Measurements from ENCODE around the gene THBS1.

The THBS1 gene

GRCh38 chr15:39588531-39589192 lies 7.8 kb downstream of the THBS1 start:
- no peak for DNase-seq (ENCODE audit: low read depth in 1 of 2, low spot score in 1 of 2)

- no peak for DNase-seq (ENCODE audit: low read depth in 1 of 2, low spot score in 1 of 2)
These were observed 8.4 kb downstream of the THBS1 start for GRCh38 chr15:39589193-39589814.

DNA sequence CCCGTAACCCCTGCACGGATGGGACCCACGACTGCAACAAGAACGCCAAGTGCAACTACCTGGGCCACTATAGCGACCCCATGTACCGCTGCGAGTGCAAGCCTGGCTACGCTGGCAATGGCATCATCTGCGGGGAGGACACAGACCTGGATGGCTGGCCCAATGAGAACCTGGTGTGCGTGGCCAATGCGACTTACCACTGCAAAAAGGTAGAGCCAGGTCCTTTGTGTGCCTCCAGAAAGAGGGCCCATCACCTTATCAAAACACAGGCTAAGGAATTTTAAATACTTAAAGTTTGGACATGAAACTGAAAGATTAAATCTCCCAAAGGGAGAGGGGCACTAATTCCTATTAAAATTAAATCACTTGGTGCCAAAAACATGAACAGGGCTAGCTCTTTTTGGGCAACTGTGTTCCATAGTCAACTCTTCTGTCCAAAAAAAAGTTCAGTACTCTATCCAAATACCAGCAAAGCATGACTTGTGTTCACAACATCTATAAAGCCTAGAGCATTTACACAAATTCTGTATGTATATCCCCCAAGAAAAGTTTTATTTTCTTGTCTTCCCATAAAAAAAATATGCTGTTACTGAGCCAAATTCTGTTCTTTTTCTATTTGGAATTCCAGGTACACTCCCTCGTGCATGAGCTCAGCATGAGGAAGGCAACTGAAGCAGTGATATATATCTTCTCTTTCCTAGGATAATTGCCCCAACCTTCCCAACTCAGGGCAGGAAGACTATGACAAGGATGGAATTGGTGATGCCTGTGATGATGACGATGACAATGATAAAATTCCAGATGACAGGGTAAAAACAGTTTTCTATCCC lies 9.2 kb downstream of the THBS1 start:
- DNase-seq (ENCODE audit: low read depth in 1 of 2, low spot score in 1 of 2): no peak

DNA sequence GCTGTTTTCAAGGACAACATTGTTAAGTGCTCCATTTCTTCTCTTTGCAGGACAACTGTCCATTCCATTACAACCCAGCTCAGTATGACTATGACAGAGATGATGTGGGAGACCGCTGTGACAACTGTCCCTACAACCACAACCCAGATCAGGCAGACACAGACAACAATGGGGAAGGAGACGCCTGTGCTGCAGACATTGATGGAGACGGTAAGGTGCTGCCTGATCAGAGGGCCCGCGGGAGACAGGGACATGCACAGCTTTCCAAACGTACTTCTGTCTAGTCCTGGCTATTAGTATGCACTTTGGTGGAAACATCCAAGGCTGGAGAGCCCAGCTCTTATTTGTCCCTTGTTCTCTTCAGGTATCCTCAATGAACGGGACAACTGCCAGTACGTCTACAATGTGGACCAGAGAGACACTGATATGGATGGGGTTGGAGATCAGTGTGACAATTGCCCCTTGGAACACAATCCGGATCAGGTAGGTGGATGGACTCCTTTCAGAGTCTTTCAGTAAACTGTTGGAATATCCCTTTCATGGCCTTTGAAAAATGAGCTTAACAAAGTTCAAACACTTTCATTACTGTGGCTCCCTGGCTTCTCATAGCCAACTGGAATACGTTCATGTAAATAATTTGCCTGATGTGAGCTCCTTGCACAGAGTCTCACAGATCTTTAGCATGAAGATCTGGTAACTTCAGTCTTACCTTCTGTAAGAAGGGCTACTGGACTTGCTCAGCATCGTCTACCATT lies 10.4 kb downstream of the THBS1 start:
- no peak for DNase-seq (ENCODE audit: low read depth in 1 of 2, low spot score in 1 of 2)

DNA sequence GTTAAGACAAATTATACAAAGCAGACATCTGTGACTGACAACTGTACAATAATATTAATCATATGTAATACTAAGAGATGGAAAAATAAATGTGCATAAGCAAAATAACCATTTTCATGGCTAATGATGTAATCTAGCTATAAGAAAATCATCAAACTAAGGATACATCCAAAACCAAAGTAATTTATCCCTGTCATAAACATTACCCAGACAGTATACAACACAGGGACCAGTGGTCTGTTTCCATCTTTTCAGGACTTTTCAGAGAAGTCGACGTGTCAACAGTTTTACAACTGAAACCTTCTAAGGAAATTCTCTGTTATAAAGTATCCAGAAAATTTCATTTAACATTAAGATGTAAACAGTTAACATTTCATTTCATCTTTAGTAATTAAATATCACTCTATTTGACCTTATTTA lies 11.0 kb downstream of the THBS1 start:
- DNase-seq (ENCODE audit: low read depth in 1 of 2, low spot score in 1 of 2): no peak

GRCh38 chr15:39592500-39592899 lies 11.6 kb downstream of the THBS1 start:
- no peak for DNase-seq (ENCODE audit: low read depth in 1 of 2, low spot score in 1 of 2)

- DNase-seq (ENCODE audit: low read depth in 1 of 2, low spot score in 1 of 2): no peak
These were observed 12.3 kb downstream of the THBS1 start for GRCh38 chr15:39593071-39593655.

- DNase-seq (ENCODE audit: low read depth in 1 of 2, low spot score in 1 of 2): no peak
These were observed 13.0 kb downstream of the THBS1 start for GRCh38 chr15:39593656-39594445.

DNA sequence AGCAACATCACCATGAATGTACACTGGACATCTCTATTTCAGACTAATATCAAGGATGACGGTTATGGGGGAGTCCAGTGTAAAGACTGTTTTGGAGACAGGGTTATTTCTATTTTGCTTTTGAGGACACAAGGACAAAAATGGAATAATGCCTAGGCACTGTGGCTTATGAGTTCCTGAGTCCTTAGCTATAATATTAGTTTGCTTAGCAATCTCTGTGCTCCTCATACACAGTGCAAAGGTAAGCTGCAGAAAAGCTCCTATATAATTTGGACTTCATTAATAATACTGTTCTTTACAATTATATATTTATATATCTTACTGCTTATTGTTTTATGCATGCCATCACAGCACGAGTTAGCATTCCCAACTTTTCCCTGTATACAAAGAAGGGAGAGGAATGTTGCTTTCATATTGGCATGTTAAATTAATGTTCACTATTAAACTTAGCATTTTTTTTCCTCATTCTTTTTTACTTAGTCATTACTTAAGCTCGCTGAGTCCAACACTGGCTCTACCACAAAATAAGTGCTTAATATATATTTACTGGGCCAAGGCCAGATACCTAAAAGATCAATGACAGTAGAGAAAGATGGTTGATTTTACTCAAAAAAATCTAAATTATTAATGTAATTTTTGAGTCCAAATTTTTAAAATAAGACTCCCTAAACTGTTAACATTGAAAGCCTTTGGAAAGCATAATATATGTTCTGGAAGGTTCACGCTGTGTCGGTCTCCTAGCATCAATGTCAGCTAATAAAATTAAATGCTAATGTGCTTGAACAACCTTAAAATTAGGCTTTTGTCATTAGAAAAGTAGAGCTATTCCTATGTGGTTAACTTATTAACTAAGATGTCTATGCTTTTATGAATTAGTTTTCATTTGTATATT lies 13.8 kb downstream of the THBS1 start:
- no peak for DNase-seq (ENCODE audit: low read depth in 1 of 2, low spot score in 1 of 2)

- no peak for DNase-seq (ENCODE audit: low read depth in 1 of 2, low spot score in 1 of 2)
These were observed 14.7 kb downstream of the THBS1 start for GRCh38 chr15:39595338-39596221.

- DNase-seq (ENCODE audit: low read depth in 1 of 2, low spot score in 1 of 2): no peak
These were observed 15.6 kb downstream of the THBS1 start for GRCh38 chr15:39596358-39597051.

DNA sequence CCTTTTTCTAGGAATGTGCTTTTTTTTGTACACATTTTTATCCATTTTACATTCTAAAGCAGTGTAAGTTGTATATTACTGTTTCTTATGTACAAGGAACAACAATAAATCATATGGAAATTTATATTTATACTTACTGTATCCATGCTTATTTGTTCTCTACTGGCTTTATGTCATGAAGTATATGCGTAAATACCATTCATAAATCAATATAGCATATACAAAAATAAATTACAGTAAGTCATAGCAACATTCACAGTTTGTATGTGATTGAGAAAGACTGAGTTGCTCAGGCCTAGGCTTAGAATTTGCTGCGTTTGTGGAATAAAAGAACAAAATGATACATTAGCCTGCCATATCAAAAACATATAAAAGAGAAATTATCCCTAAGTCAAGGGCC lies 16.5 kb downstream of the THBS1 start:
- no peak for DNase-seq (ENCODE audit: low read depth in 1 of 2, low spot score in 1 of 2)

DNA sequence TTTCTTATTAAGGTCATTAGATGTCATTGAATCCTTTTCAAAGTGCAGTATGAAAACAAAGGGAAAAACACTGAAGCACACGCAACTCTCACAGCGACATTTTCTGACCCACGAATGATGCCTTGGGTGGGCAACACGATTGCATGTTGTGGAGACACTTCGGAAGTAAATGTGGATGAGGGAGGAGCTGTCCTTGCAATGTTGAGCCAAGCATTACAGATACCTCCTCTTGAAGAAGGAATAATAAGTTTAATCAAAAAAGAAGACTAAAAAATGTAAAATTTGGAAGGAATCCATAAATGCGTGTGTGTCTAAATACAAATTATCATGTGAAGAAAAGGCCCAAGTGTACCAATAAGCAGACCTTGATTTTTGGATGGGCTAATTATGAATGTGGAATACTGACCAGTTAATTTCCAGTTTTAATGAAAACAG lies 16.9 kb downstream of the THBS1 start:
- DNase-seq (ENCODE audit: low read depth in 1 of 2, low spot score in 1 of 2): no peak

- DNase-seq (ENCODE audit: low read depth in 1 of 2, low spot score in 1 of 2): no peak
These were observed 17.4 kb downstream of the THBS1 start for GRCh38 chr15:39598186-39598850.

GRCh38 chr15:39598958-39599845 lies 18.3 kb downstream of the THBS1 start:
- no peak for DNase-seq (ENCODE audit: low read depth in 1 of 2, low spot score in 1 of 2)

GRCh38 chr15:39599871-39600270 lies 19.0 kb downstream of the THBS1 start:
- no peak for DNase-seq (ENCODE audit: low read depth in 1 of 2, low spot score in 1 of 2)

Measured in activated CD4-positive, alpha-beta T cell treated with anti-CD3 and anti-CD28 coated beads, Interleukin-2, amount 50 U/mL, for 24 hours (primary cell).